Uterus (tissue), 4 donors: ENCODE data around the gene TMEM209. TPM values are rescaled to one million over a fixed set of nuclear protein-coding genes. Genes with fewer than 3 reads are reported as not detected.
"Not testable (repeated sequence)": the region's sequence is repeated elsewhere in the genome, so short reads cannot be mapped to it uniquely, and the experiment has no call there.

Experiments
- DNase-seq, 2 donors: peaks; one replicate each; pipeline ENCODE4 v3.0.0-alpha.2; 2019 to 2020
- H3K27ac ChIP-seq, 2 donors: fragments of 200-600 bp; sonication (generic); 1 replicate in 1 of 2; 2 replicates in 1 of 2; pipeline ENCODE4 v1.5.1; 2016 to 2018
- H3K27me3 ChIP-seq, 2 donors: fragments of 200-600 bp; sonication (generic); one replicate each; pipeline ENCODE4 v1.5.1; 2018 to 2019; ENCODE audit warnings: control low read depth in 1 of 2
- H3K36me3 ChIP-seq, 2 donors: fragments of 200-600 bp; sonication (generic); one replicate each; pipeline ENCODE4 v1.5.1; 2019; ENCODE audit warnings: control low read depth in 1 of 2
- H3K4me1 ChIP-seq, 2 donors: fragments of 200-600 bp; sonication (generic); one replicate each; pipeline ENCODE4 v1.5.1; 2018 to 2019; ENCODE audit warnings: control low read depth in 1 of 2
- H3K4me3 ChIP-seq, 2 donors: fragments of 200-600 bp; sonication (generic); 1 replicate in 1 of 2; 2 replicates in 1 of 2; pipeline ENCODE4 v1.5.1; 2018 to 2019; ENCODE audit warnings: mild to moderate bottlenecking in 1 of 2
- H3K9me3 ChIP-seq, 2 donors: fragments of 200-600 bp; sonication (generic); one replicate each; pipeline ENCODE4 v1.5.1; 2019; ENCODE audit warnings: control low read depth in 1 of 2
- CTCF ChIP-seq, 4 experiments: fragments of 200-600 bp in 2 of 4; fragments of 450-650 bp in 2 of 4; sonication (generic) in 2 of 4; IDR thresholded peaks; one replicate each; pipeline ENCODE4 v1.5.1; 2016 to 2019; ENCODE audit warnings: antibody characterized with exemption in 4 of 4, mild to moderate bottlenecking in 2 of 4, moderate library complexity in 1 of 4
- POLR2A ChIP-seq, 2 donors: fragments of 450-650 bp; IDR thresholded peaks; one replicate each; pipeline ENCODE4 v1.6.1; 2016; ENCODE audit warnings: antibody characterized with exemption in 2 of 2, mild to moderate bottlenecking in 1 of 2, moderate library complexity in 1 of 2
- intact Hi-C: fragments of 100-400 bp; cut with DNase I; formaldehyde crosslinking; loops from one replicate; pipeline ENCODE4 v1.15.1; 2023; ENCODE audit warnings: low total_unique reads
- total RNA-seq, 4 donors: library from RNA; depleted of rRNA in 3 of 4; stranded (reverse); fragments of >200 nt in 3 of 4; gene quantifications; one replicate each; pipeline versions ENCODE4 v1.1.0 to v1.2.4, GENCODE V29; 2014 to 2023
- donor health status: DM: yes; HTN: yes; CAD: no.

Gene TMEM209
- total RNA-seq, 4 donors from 2014 or later = 7.4 to 22.6 (median 19.4) TPM

GRCh38 chr7:130127821-130128317 lies 77.3 kb downstream of the TMEM209 start:
- Histone ChIP-seq H3K4me3 (no peak overlapping the region), H3K9me3 (no peaks in the 10 kb centered on the region), H3K27ac (peak overlapping the region in 1 of 2 donors; percentile 16), H3K36me3 (no peaks in the 10 kb centered on the region), H3K27me3 (no peaks in the 10 kb centered on the region), H3K4me1 (no peaks in the 10 kb centered on the region)
- intact Hi-C loops = no loop called here
- no peak for TF ChIP-seq CTCF (IDR thresholded peaks at IDR 0.05)
- TF ChIP-seq POLR2A (IDR thresholded peaks at IDR 0.05) = no peak
- no peak for DNase-seq

GRCh38 chr7:130127404-130127803 lies 77.8 kb downstream of the TMEM209 start:
- TF ChIP-seq CTCF (IDR thresholded peaks at IDR 0.05) (no peak), POLR2A (IDR thresholded peaks at IDR 0.05) (no peak)
- no peaks in the 10 kb centered on the region for H3K4me1 ChIP-seq
- no peak overlapping the region for H3K4me3 ChIP-seq
- H3K36me3 ChIP-seq = no peaks in the 10 kb centered on the region
- no peaks in the 10 kb centered on the region for H3K9me3 ChIP-seq
- H3K27ac ChIP-seq = peak overlapping the region in 1 of 2 donors; percentile 16
- no peaks in the 10 kb centered on the region for H3K27me3 ChIP-seq
- no peak for DNase-seq
- intact Hi-C loops = no loop called here

GRCh38 chr7:130126840-130127239 lies 78.4 kb downstream of the TMEM209 start:
- intact Hi-C loops, H3K4me3 ChIP-seq, DNase-seq, H3K27me3 ChIP-seq, H3K27ac ChIP-seq, H3K9me3 ChIP-seq, H3K4me1 ChIP-seq, H3K36me3 ChIP-seq: not testable (repeated sequence)

- Histone ChIP-seq H3K4me3 (no peak overlapping the region), H3K9me3 (no peaks in the 10 kb centered on the region), H3K27ac (no peak overlapping the region), H3K27me3 (no peaks in the 10 kb centered on the region), H3K4me1 (no peaks in the 10 kb centered on the region), H3K36me3 (no peaks in the 10 kb centered on the region)
- no peak for TF ChIP-seq CTCF (IDR thresholded peaks at IDR 0.05)
- TF ChIP-seq POLR2A (IDR thresholded peaks at IDR 0.05) = no peak
- no peak for DNase-seq
- intact Hi-C loops = no loop called here
These were observed 80.5 kb downstream of the TMEM209 start for GRCh38 chr7:130124711-130125110.

GRCh38 chr7:130123501-130123900 lies 81.7 kb downstream of the TMEM209 start:
- intact Hi-C loops = no loop called here
- H3K4me3 ChIP-seq = no peak overlapping the region
- no peak for DNase-seq
- H3K27ac ChIP-seq = no peak overlapping the region
- H3K4me1 ChIP-seq = no peaks in the 10 kb centered on the region
- H3K36me3 ChIP-seq = no peaks in the 10 kb centered on the region
- no peaks in the 10 kb centered on the region for H3K9me3 ChIP-seq
- no peaks in the 10 kb centered on the region for H3K27me3 ChIP-seq
- TF ChIP-seq POLR2A (IDR thresholded peaks at IDR 0.05) (no peak), CTCF (IDR thresholded peaks at IDR 0.05) (no peak)

- H3K36me3 ChIP-seq = no peaks in the 10 kb centered on the region
- no peak for DNase-seq
- H3K27me3 ChIP-seq = no peaks in the 10 kb centered on the region
- TF ChIP-seq POLR2A (IDR thresholded peaks at IDR 0.05) (no peak), CTCF (IDR thresholded peaks at IDR 0.05) (no peak)
- H3K4me3 ChIP-seq = no peak overlapping the region
- no peaks in the 10 kb centered on the region for H3K4me1 ChIP-seq
- H3K27ac ChIP-seq = no peak overlapping the region
- H3K9me3 ChIP-seq = no peaks in the 10 kb centered on the region
- intact Hi-C loops = no loop called here
These were observed 86.4 kb downstream of the TMEM209 start for GRCh38 chr7:130118801-130119200.
